Transverse colon (tissue), 4 donors: Measurements from ENCODE around the gene ZBTB7C. TPM values are rescaled to one million over a fixed set of nuclear protein-coding genes. Genes with fewer than 3 reads are reported as not detected.
A peak's percentile ranks its signal among the peaks of the same experiment; 100 is the strongest.

Source experiments
- DNase-seq: peaks from one replicate; pipeline ENCODE4 v3.0.0-alpha.2; 2019
- H3K27ac ChIP-seq, 4 donors: fragments of 200-600 bp; sonication (generic); 2 replicates each; pipeline ENCODE4 v1.5.1; 2016 to 2018; ENCODE audit warnings: inconsistent platforms in 4 of 4
- H3K27me3 ChIP-seq: fragments of 200-600 bp; sonication (generic); 2 replicates; pipeline ENCODE4 v1.5.1; 2017; ENCODE audit warnings: inconsistent platforms
- H3K36me3 ChIP-seq, 4 donors: fragments of 200-600 bp; sonication (generic); 2 replicates each; pipeline ENCODE4 v1.5.1; 2017 to 2019; ENCODE audit warnings: inconsistent platforms in 4 of 4
- H3K4me1 ChIP-seq, 4 donors: fragments of 200-600 bp; sonication (generic); 2 replicates each; pipeline ENCODE4 v1.5.1; 2017 to 2020; ENCODE audit warnings: inconsistent platforms in 4 of 4
- H3K4me3 ChIP-seq, 4 donors: fragments of 200-600 bp; sonication (generic); 1 replicate in 1 of 4; 2 replicates in 3 of 4; pipeline versions ENCODE4 v1.5.1 to v1.6.1; 2017 to 2019; ENCODE audit warnings: inconsistent platforms in 4 of 4
- H3K9me3 ChIP-seq, 2 donors: fragments of 200-600 bp; sonication (generic); 2 replicates each; pipeline ENCODE4 v1.5.1; 2017 to 2019; ENCODE audit warnings: inconsistent platforms in 2 of 2
- CTCF ChIP-seq, 5 experiments: fragments of 200-600 bp in 3 of 5; fragments of 450-650 bp in 2 of 5; sonication (generic) in 3 of 5; IDR thresholded peaks; 1 replicate in 2 of 5; 2 replicates in 3 of 5; pipeline ENCODE4 v1.5.1; 2016 to 2017; ENCODE audit warnings: antibody characterized with exemption in 5 of 5, inconsistent platforms in 3 of 5, mild to moderate bottlenecking in 2 of 5, moderate library complexity in 1 of 5
- EP300 ChIP-seq: sonication (generic); formaldehyde crosslinking; IDR thresholded peaks from one replicate; pipeline ENCODE4 v1.6.1; 2017; ENCODE audit warnings: antibody characterized with exemption, low read depth
- POLR2A ChIP-seq: fragments of 450-650 bp; IDR thresholded peaks from one replicate; pipeline ENCODE4 v1.6.1; 2016; ENCODE audit warnings: antibody characterized with exemption, mild to moderate bottlenecking, moderate library complexity
- POLR2AphosphoS5 ChIP-seq, 3 donors: sonication (generic); formaldehyde crosslinking; IDR thresholded peaks; one replicate each; pipeline ENCODE4 v1.6.1; 2016; ENCODE audit warnings: antibody characterized with exemption in 3 of 3
- WGBS, 2 donors: methylation state at CpG; one replicate each; pipeline ENCODE4 v1.1.5; 2018; ENCODE audit warnings: low coverage in 1 of 2; 5-methylcytosine and 5-hydroxymethylcytosine counted together
- in situ Hi-C, 4 donors: fragments of 200-750 bp; cut with MboI; loops; one replicate each; pipeline versions ENCODE4 v1.15.0 to v1.15.1; 2017; ENCODE audit warnings: low sequenced_read_pairs in 3 of 4, low pct_ligation_motif_present in 1 of 4, low pct_unique_long_range_greater_than_20kb in 1 of 4
- intact Hi-C: fragments of 100-400 bp; cut with DNase I; formaldehyde crosslinking; loops from one replicate; pipeline ENCODE4 v1.15.1; 2023; ENCODE audit warnings: low total_unique reads
- total RNA-seq, 4 donors: library from RNA; depleted of rRNA; stranded (reverse); fragments of >200 nt; gene quantifications; one replicate each; pipeline ENCODE4 v1.1.0, GENCODE V29; 2016

Gene ZBTB7C
- total RNA-seq, 4 donors from 2014 or later: 38.4 to 81.2 (median 47.5) TPM

GRCh38 chr18:48140731-48141130, 268.5 kb downstream of the ZBTB7C start:
- Histone ChIP-seq H3K36me3 (no peaks in the 10 kb centered on the region), H3K9me3 (no peaks in the 10 kb centered on the region), H3K27me3 (peaks cover 14% of the 10 kb centered on the region), H3K27ac (peak overlapping the region; percentile 86 to 93 (median 88)), H3K4me1 (peaks cover 15 to 64% (median 34%) of the 10 kb centered on the region in 4 donors), H3K4me3 (no peak overlapping the region)
- 87 to 92% methylated on average over 4 to 10 of the region's 10 CpGs for WGBS, 2 donors
- no peak for DNase-seq
- intact Hi-C loops: no loop called here
- in situ Hi-C loops: no loop called here
- no peak for TF ChIP-seq POLR2A
- TF ChIP-seq EP300: no peak
- no peak for TF ChIP-seq CTCF (IDR thresholded peaks at IDR 0.05)
- no peak for TF ChIP-seq POLR2AphosphoS5 (IDR thresholded peaks at IDR 0.05)

GRCh38 chr18:48139431-48140347, 269.5 kb downstream of the ZBTB7C start:
- Histone ChIP-seq H3K4me3 (no peak overlapping the region), H3K27ac (peak overlapping the region; percentile 88 to 93 (median 90)), H3K36me3 (no peaks in the 10 kb centered on the region), H3K9me3 (no peaks in the 10 kb centered on the region), H3K27me3 (peaks cover 19% of the 10 kb centered on the region), H3K4me1 (peaks cover 15 to 74% (median 35%) of the 10 kb centered on the region in 4 donors)
- intact Hi-C loops (no loop called here), in situ Hi-C loops (no loop called here)
- DNase-seq: peak; percentile 93
- peak in 2 of 3 donors; percentile 24 to 42 for TF ChIP-seq POLR2AphosphoS5 (IDR thresholded peaks at IDR 0.05)
- TF ChIP-seq POLR2A: no peak
- 38 to 40% methylated on average over 4 to 14 of the region's 14 CpGs for WGBS, 2 donors

- Histone ChIP-seq H3K4me1 (peaks cover 15 to 83% (median 39%) of the 10 kb centered on the region in 4 donors), H3K9me3 (no peaks in the 10 kb centered on the region), H3K27me3 (peaks cover 19% of the 10 kb centered on the region), H3K36me3 (no peaks in the 10 kb centered on the region), H3K27ac (peak overlapping the region; percentile 88 to 93 (median 90)), H3K4me3 (no peak overlapping the region)
- DNase-seq: peak; percentile 50
- TF ChIP-seq POLR2A: peak; percentile 24
- TF ChIP-seq CTCF (IDR thresholded peaks at IDR 0.05): no peak
- no peak for TF ChIP-seq EP300
- 51 to 67% methylated on average over 3 to 7 of the region's 7 CpGs for WGBS, 2 donors
- in situ Hi-C loops: no loop called here
- intact Hi-C loops: no loop called here
These were observed 270.3 kb downstream of the ZBTB7C start for GRCh38 chr18:48138660-48139430.

- 36 to 60% methylated on average over 1 to 4 of the region's 4 CpGs for WGBS, 2 donors
- peak in 2 of 5 experiments; percentile 14 to 20 for TF ChIP-seq CTCF (IDR thresholded peaks at IDR 0.05)
- TF ChIP-seq EP300: no peak
- TF ChIP-seq POLR2A: no peak
- in situ Hi-C loops: no loop called here
These were observed 271.0 kb downstream of the ZBTB7C start for GRCh38 chr18:48138210-48138609.

More at GRCh38 chr18:48138210-48138609, 271.0 kb downstream of the ZBTB7C start:
- intact Hi-C loops: no loop called here
- Histone ChIP-seq H3K9me3 (no peaks in the 10 kb centered on the region), H3K27me3 (peaks cover 19% of the 10 kb centered on the region), H3K36me3 (no peaks in the 10 kb centered on the region), H3K27ac (peak overlapping the region; percentile 88 to 93 (median 90)), H3K4me1 (peaks cover 15 to 83% (median 40%) of the 10 kb centered on the region in 4 donors), H3K4me3 (no peak overlapping the region)
- no peak for DNase-seq
